ENCODE results near the gene JUN.
"Not testable (repeated sequence)": the region's sequence is repeated elsewhere in the genome, so short reads cannot be mapped to it uniquely, and the experiment has no call there.

- TF ChIP-seq, protein P1, sequence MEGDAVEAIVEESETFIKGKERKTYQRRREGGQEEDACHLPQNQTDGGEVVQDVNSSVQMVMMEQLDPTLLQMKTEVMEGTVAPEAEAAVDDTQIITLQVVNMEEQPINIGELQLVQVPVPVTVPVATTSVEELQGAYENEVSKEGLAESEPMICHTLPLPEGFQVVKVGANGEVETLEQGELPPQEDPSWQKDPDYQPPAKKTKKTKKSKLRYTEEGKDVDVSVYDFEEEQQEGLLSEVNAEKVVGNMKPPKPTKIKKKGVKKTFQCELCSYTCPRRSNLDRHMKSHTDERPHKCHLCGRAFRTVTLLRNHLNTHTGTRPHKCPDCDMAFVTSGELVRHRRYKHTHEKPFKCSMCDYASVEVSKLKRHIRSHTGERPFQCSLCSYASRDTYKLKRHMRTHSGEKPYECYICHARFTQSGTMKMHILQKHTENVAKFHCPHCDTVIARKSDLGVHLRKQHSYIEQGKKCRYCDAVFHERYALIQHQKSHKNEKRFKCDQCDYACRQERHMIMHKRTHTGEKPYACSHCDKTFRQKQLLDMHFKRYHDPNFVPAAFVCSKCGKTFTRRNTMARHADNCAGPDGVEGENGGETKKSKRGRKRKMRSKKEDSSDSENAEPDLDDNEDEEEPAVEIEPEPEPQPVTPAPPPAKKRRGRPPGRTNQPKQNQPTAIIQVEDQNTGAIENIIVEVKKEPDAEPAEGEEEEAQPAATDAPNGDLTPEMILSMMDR (IDR thresholded peaks at IDR 0.05; ENCODE audit: insufficient read depth, low read length, poor library complexity, severe bottlenecking): not testable (repeated sequence)
- TF ChIP-seq EZH2phosphoT487 (conservative IDR thresholded peaks at IDR 0.05; ENCODE audit: low read length): not testable (repeated sequence)
These were observed 17.4 kb upstream of the JUN start for GRCh38 chr1:58801286-58801685.

All from SU-DHL-6 (cell line).